HL-60/S4 (cell line): ENCODE measurements around the gene PPIAL4G.
"Not testable (repeated sequence)": the region's sequence is repeated elsewhere in the genome, so short reads cannot be mapped to it uniquely, and the experiment has no call there.

Experiments
- in situ Hi-C: fragments of 300-500 bp; cut with MboI; formaldehyde crosslinking; loops from 2 replicates; pipeline ENCODE4 v1.14.3; 2022; ENCODE audit warnings: low sequenced_read_pairs

The PPIAL4G gene

GRCh38 chr1:148483029-148483428 is at the start of gene PPIAL4G:
Gene PPIAL4G (minus strand): TSS chr1:148483302. CDS start chr1:148483252, 50 bp downstream.
- in situ Hi-C loops: not testable (repeated sequence)

- in situ Hi-C loops: not testable (repeated sequence)
Observed at GRCh38 chr1:148532158-148532557, 49.1 kb upstream of the PPIAL4G start.

- in situ Hi-C loops: not testable (repeated sequence)
Observed at GRCh38 chr1:148529101-148529567, 46.0 kb upstream of the PPIAL4G start.

- in situ Hi-C loops: not testable (repeated sequence)
Observed at GRCh38 chr1:148528591-148528990, 45.5 kb upstream of the PPIAL4G start.

- in situ Hi-C loops: not testable (repeated sequence)
Observed at GRCh38 chr1:148526587-148526986, 43.5 kb upstream of the PPIAL4G start.

- in situ Hi-C loops: not testable (repeated sequence)
Observed at GRCh38 chr1:148523205-148524144, 40.4 kb upstream of the PPIAL4G start.

GRCh38 chr1:148522561-148523204 is 39.6 kb upstream of the PPIAL4G start:
- in situ Hi-C loops: not testable (repeated sequence)

GRCh38 chr1:148522072-148522471 is 39.0 kb upstream of the PPIAL4G start:
- in situ Hi-C loops: not testable (repeated sequence)

GRCh38 chr1:148514310-148514709 is 31.2 kb upstream of the PPIAL4G start:
- in situ Hi-C loops: not testable (repeated sequence)

GRCh38 chr1:148512571-148513184 is 29.6 kb upstream of the PPIAL4G start:
- in situ Hi-C loops: not testable (repeated sequence)

GRCh38 chr1:148493933-148494332 is 10.8 kb upstream of the PPIAL4G start:
- in situ Hi-C loops: not testable (repeated sequence)

- in situ Hi-C loops: not testable (repeated sequence)
Observed at GRCh38 chr1:148481134-148481533, 2.0 kb downstream of the PPIAL4G start.

- in situ Hi-C loops: not testable (repeated sequence)
Observed at GRCh38 chr1:148459694-148460093, 23.4 kb downstream of the PPIAL4G start.

GRCh38 chr1:148458901-148459581 is 24.1 kb downstream of the PPIAL4G start:
- in situ Hi-C loops: not testable (repeated sequence)

- in situ Hi-C loops: not testable (repeated sequence)
Observed at GRCh38 chr1:148458398-148458797, 24.7 kb downstream of the PPIAL4G start.

- in situ Hi-C loops: not testable (repeated sequence)
Observed at GRCh38 chr1:148452845-148453244, 30.3 kb downstream of the PPIAL4G start.

GRCh38 chr1:148439654-148440325 is 43.3 kb downstream of the PPIAL4G start:
- in situ Hi-C loops: not testable (repeated sequence)

GRCh38 chr1:148435406-148435805 is 47.7 kb downstream of the PPIAL4G start:
- in situ Hi-C loops: no loop called here

GRCh38 chr1:148434832-148435231 is 48.3 kb downstream of the PPIAL4G start:
- in situ Hi-C loops: no loop called here

GRCh38 chr1:148432916-148433317 is 50.2 kb downstream of the PPIAL4G start:
- in situ Hi-C loops: not testable (repeated sequence)
